HepG2 (cell line): ENCODE measurements around the gene PRRT1B. TPM values are rescaled to one million over a fixed set of nuclear protein-coding genes. Genes with fewer than 3 reads are reported as not detected.

Experiments used
- BRD4 ChIP-seq: sonication (generic); formaldehyde crosslinking; IDR thresholded peaks from 2 replicates; pipeline ENCODE4 v1.4.0; 2020; ENCODE audit warnings: missing genetic modification reagents
- CHD4 ChIP-seq: fragments of 200-600 bp; sonication (generic); IDR thresholded peaks from 2 replicates; pipeline ENCODE4 v1.7.0; 2017; ENCODE audit warnings: mild to moderate bottlenecking, low read length, borderline replicate concordance
- ELF3 ChIP-seq: IDR thresholded peaks from 2 replicates; pipeline ENCODE4 v1.6.1; 2016; ENCODE audit warnings: missing genetic modification reagents, missing compliant biosample characterization
- ETV6 ChIP-seq: sonication (generic); formaldehyde crosslinking; conservative IDR thresholded peaks from 2 replicates; pipeline ENCODE4 v1.4.0; 2020; ENCODE audit warnings: missing genetic modification reagents
- GLI4 ChIP-seq: sonication (generic); formaldehyde crosslinking; IDR thresholded peaks from 2 replicates; pipeline ENCODE4 v1.5.1; 2020; ENCODE audit warnings: missing genetic modification reagents, mild to moderate bottlenecking, moderate library complexity, borderline replicate concordance
- GMEB2 ChIP-seq: IDR thresholded peaks from 2 replicates; pipeline ENCODE4 v1.6.1; 2016; ENCODE audit warnings: missing biosample characterization, missing genetic modification reagents, low read depth
- HDAC2 ChIP-seq: sonication (generic); formaldehyde crosslinking; IDR thresholded peaks from 2 replicates; pipeline ENCODE4 v1.4.0; 2020; ENCODE audit warnings: missing genetic modification reagents
- MTA3 ChIP-seq: sonication (generic); formaldehyde crosslinking; IDR thresholded peaks from 2 replicates; pipeline ENCODE4 v1.4.0; 2020; ENCODE audit warnings: missing genetic modification reagents
- RFX5 ChIP-seq: IDR thresholded peaks from 2 replicates; pipeline ENCODE4 v1.6.1; 2011; ENCODE audit warnings: low read depth, low read length, improper control_type of control experiment
- RNF219 ChIP-seq: sonication (generic); formaldehyde crosslinking; IDR thresholded peaks from 2 replicates; pipeline ENCODE4 v1.5.0; 2020; ENCODE audit warnings: mild to moderate bottlenecking, missing genetic modification reagents
- SMYD3 ChIP-seq: sonication (generic); formaldehyde crosslinking; IDR thresholded peaks from 2 replicates; pipeline ENCODE4 v1.8.1; 2023; ENCODE audit warnings: mild to moderate bottlenecking, missing genetic modification reagents
- THAP7 ChIP-seq: sonication (generic); formaldehyde crosslinking; IDR thresholded peaks from 2 replicates; pipeline ENCODE4 v1.8.1; 2023; ENCODE audit warnings: mild to moderate bottlenecking, missing genetic modification reagents
- USF2 ChIP-seq, 2 experiments: sonication (generic) in 1 of 2; formaldehyde crosslinking in 1 of 2; IDR thresholded peaks; 2 replicates each; pipeline versions ENCODE4 v1.5.1 to v1.6.1; 2011 to 2020; ENCODE audit warnings: borderline replicate concordance in 1 of 2, low read depth in 1 of 2, low read length in 1 of 2, mild to moderate bottlenecking in 1 of 2, missing genetic modification reagents in 1 of 2, moderate library complexity in 1 of 2
- XRCC5 ChIP-seq: fragments of 200-400 bp; formaldehyde crosslinking; optimal IDR thresholded peaks from 2 replicates; pipeline ENCODE3; 2017; ENCODE audit warnings: mild to moderate bottlenecking, low read length
- ZBTB4 ChIP-seq: sonication (generic); formaldehyde crosslinking; IDR thresholded peaks from 2 replicates; pipeline ENCODE4 v1.4.0; 2020; ENCODE audit warnings: missing genetic modification reagents, mild to moderate bottlenecking, borderline replicate concordance
- ZNF33A ChIP-seq: sonication (generic); formaldehyde crosslinking; IDR thresholded peaks from 2 replicates; pipeline ENCODE4 v1.5.1; 2020; ENCODE audit warnings: missing genetic modification reagents, mild to moderate bottlenecking, moderate library complexity, borderline replicate concordance
- polyA plus RNA-seq, 8 experiments: library from polyadenylated mRNA; depleted of rRNA in 3 of 8; stranded (reverse) in 7 of 8; unstranded in 1 of 8; fragments of >200 nt; fragmentation: Illumina TruSeq in 4 of 8; extraction: Trizol in 4 of 8; gene quantifications; 2 replicates each; pipeline versions ENCODE4 v1.2.1 to v1.2.3, GENCODE V29; 2011 to 2016; ENCODE audit warnings: low read depth in 4 of 8, missing spikeins in 1 of 8, mixed read lengths in 1 of 8; ENCODE audit not compliant: insufficient read depth in 1 of 8
- total RNA-seq, 5 experiments: library from RNA; depleted of rRNA; stranded (reverse); fragments of >200 nt; fragmentation: Illumina TruSeq; extraction: Trizol; gene quantifications; 2 replicates each; pipeline ENCODE4 v1.2.3, GENCODE V29; 2016; ENCODE audit warnings: low read depth in 1 of 5

The PRRT1B gene
- total and polyA plus RNA-seq, 2 of the 13 experiments (the other 11 are each of a cell fraction or from before 2014, with no cell fraction given) = not detected

GRCh38 chr9:131608493-131609037 is 63.2 kb downstream of the PRRT1B start (continued):
- no peak for TF ChIP-seq ZBTB4 (CRISPR knock-in tag)
- TF ChIP-seq SMYD3 (CRISPR knock-in tag) = no peak
- no peak for TF ChIP-seq RFX5
- no peak for TF ChIP-seq XRCC5
- TF ChIP-seq GMEB2 (CRISPR knock-in tag) = no peak
- no peak for TF ChIP-seq ZNF33A
- TF ChIP-seq THAP7 = no peak
- TF ChIP-seq CHD4 = no peak
- no peak for TF ChIP-seq MTA3 (CRISPR knock-in tag)
- no peak for TF ChIP-seq USF2 (IDR thresholded peaks at IDR 0.05; ENCODE audit: low read depth, low read length)
- no peak for TF ChIP-seq USF2 (CRISPR knock-in tag; IDR thresholded peaks at IDR 0.05; ENCODE audit: borderline replicate concordance)
- no peak for TF ChIP-seq RNF219 (CRISPR knock-in tag)
- no peak for TF ChIP-seq ETV6 (CRISPR knock-in tag)
- no peak for TF ChIP-seq GLI4 (CRISPR knock-in tag)
- no peak for TF ChIP-seq ELF3 (CRISPR knock-in tag)
- 0 out of 2 replicates have a peak, but pooled peaks have one; percentile 10 for TF ChIP-seq HDAC2
- TF ChIP-seq BRD4 (CRISPR knock-in tag) = 0 out of 2 replicates have a peak, but pooled peaks have one; percentile 25
